Esophagus muscularis mucosa (tissue), 4 donors: ENCODE measurements around the gene ANKRD34B. TPM values are rescaled to one million over a fixed set of nuclear protein-coding genes. Genes with fewer than 3 reads are reported as not detected.
A peak's percentile ranks its signal among the peaks of the same experiment; 100 is the strongest.

ENCODE experiments used
- DNase-seq: peaks from one replicate; pipeline ENCODE4 v3.0.0-alpha.2; 2017; ENCODE audit errors: extremely low spot score
- H3K27ac ChIP-seq, 4 donors: fragments of 200-600 bp; sonication (generic); replicated peaks in 1 of 4; 1 replicate in 3 of 4; 2 replicates in 1 of 4; pipeline ENCODE4 v1.5.1; 2016 to 2019; ENCODE audit warnings: mild to moderate bottlenecking in 1 of 4
- H3K27me3 ChIP-seq, 4 donors: fragments of 200-600 bp; sonication (generic); one replicate each; pipeline versions ENCODE4 v1.5.1 to v1.6.0; 2016 to 2019
- H3K36me3 ChIP-seq, 4 donors: fragments of 200-600 bp; sonication (generic); one replicate each; pipeline ENCODE4 v1.5.1; 2016 to 2019
- H3K4me1 ChIP-seq, 4 donors: fragments of 200-600 bp; sonication (generic); one replicate each; pipeline ENCODE4 v1.5.1; 2016 to 2019
- H3K4me3 ChIP-seq, 4 donors: fragments of 200-600 bp; sonication (generic); 1 replicate in 2 of 4; 2 replicates in 2 of 4; pipeline ENCODE4 v1.5.1; 2016 to 2019; ENCODE audit warnings: mild to moderate bottlenecking in 4 of 4, moderate library complexity in 1 of 4
- H3K9me3 ChIP-seq, 4 donors: fragments of 200-600 bp; sonication (generic); 1 replicate in 3 of 4; 2 replicates in 1 of 4; pipeline ENCODE4 v1.5.1; 2016 to 2019
- CTCF ChIP-seq, 3 experiments: fragments of 200-600 bp in 2 of 3; fragments of 450-650 bp in 1 of 3; sonication (generic) in 2 of 3; IDR thresholded peaks; one replicate each; pipeline ENCODE4 v1.5.1; 2017 to 2019; ENCODE audit warnings: antibody characterized with exemption in 3 of 3, mild to moderate bottlenecking in 2 of 3, moderate library complexity in 1 of 3
- EP300 ChIP-seq: sonication (generic); formaldehyde crosslinking; IDR thresholded peaks from one replicate; pipeline ENCODE4 v1.6.1; 2017; ENCODE audit warnings: antibody characterized with exemption
- POLR2A ChIP-seq: fragments of 450-650 bp; IDR thresholded peaks from one replicate; pipeline ENCODE4 v1.6.1; 2017; ENCODE audit warnings: antibody characterized with exemption, moderate library complexity, mild to moderate bottlenecking, low read depth
- POLR2AphosphoS5 ChIP-seq, 2 donors: sonication (generic); formaldehyde crosslinking; IDR thresholded peaks; one replicate each; pipeline ENCODE4 v1.6.1; 2017; ENCODE audit warnings: antibody characterized with exemption in 2 of 2
- WGBS: methylation state at CpG from one replicate; pipeline ENCODE4 v1.1.5; 2018; 5-methylcytosine and 5-hydroxymethylcytosine counted together
- intact Hi-C: fragments of 100-400 bp; cut with DNase I; formaldehyde crosslinking; loops from one replicate; pipeline ENCODE4 v1.15.1; 2023
- total RNA-seq, 4 donors: library from RNA; depleted of rRNA; stranded (reverse); fragments of >200 nt; gene quantifications; one replicate each; pipeline versions ENCODE4 v1.1.0 to v1.2.1, GENCODE V29; 2016

ANKRD34B gene
- under 1 TPM in 1 of 4 donors, not detected in 3; under 0.01 TPM for total RNA-seq

DNA sequence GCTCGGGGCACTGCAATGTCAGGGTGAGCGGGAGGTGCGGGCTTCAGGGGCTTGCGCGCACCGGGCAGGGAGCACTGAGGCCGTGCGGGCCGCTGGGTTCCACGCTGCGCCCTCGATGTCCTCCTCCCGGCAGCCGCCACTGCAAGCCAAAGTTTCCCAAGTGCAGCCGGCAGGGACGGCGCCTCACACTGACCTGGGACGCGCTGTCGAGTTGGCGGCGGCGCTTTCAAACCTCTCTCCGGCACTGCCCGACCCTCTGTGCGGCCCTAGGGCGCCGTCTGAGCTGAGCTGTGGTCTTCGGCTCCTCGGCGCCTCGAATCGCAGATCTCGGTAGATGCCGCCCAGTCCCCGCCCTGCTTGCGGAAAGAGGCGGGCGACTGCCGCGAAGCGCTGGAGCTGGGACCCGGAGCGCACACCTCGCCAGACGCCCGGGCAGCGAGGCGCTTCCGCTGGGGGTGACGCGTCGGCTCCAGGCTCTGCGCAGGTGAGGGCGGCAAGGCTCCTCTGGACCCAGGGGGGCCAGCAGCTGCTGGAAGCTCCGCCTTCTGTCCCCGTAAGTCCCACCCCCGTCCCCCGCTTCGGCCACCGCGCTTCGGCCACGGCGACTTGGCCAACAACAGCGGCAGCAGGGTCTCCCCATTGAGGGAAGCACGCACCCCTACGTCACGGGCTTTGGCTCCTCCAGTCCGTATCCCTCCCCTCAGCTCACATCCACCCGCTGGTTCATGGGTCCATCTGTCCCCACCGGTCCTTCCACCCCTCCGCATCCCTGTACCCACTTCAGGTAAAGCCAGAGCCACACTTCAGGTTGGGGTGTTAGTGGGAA, at the start of gene ANKRD34B:
Gene ANKRD34B (minus strand): TSS at position 320 of the 826 bp plus-strand sequence. CDS start 10,261 bp downstream, outside the sequence.
- H3K9me3 ChIP-seq = no peaks in the 10 kb centered on the region
- no peaks in the 10 kb centered on the region for H3K36me3 ChIP-seq
- H3K4me3 ChIP-seq = peak within 1 kb of the TSS; percentile 34 to 44 (median 39)
- DNase-seq = no peak
- intact Hi-C loops = no loop called here
- TF ChIP-seq POLR2AphosphoS5 (IDR thresholded peaks at IDR 0.05) (no peak), EP300 (no peak), POLR2A (no peak), CTCF (IDR thresholded peaks at IDR 0.05) (no peak)
- H3K27ac ChIP-seq = no peak within 1 kb of the TSS
- 5% methylated on average over 25 of the region's 73 CpGs for WGBS
- peaks cover 7 to 18% (median 17%) of the 10 kb centered on the region in 4 donors for H3K4me1 ChIP-seq
- H3K27me3 ChIP-seq = peaks cover 0 to 75% (median 19%) of the 10 kb centered on the region in 4 donors

DNA sequence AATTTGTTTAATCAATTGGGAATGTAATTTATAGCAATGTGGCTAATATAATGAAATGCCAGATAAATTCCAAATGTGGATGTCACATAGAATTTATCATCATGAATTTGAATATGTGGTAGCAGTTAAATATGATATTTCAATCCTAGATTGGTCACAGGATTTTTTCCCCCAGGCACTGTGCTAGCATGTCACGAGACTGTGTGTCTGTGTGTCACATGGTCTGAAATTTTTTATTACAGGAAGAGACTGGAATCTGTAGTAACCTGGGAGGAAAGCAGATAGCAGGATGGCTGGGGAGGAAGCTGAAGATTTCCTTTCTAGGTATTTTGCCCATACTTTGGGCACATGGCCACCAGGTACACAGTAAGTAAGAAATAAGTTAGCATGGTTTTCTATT, 49.0 kb upstream of the ANKRD34B start:
- no peak for DNase-seq
- TF ChIP-seq POLR2A (no peak), POLR2AphosphoS5 (IDR thresholded peaks at IDR 0.05) (no peak), CTCF (IDR thresholded peaks at IDR 0.05) (no peak), EP300 (no peak)
- H3K27me3 ChIP-seq = no peaks in the 10 kb centered on the region
- no peaks in the 10 kb centered on the region for H3K4me1 ChIP-seq
- no peak overlapping the region for H3K27ac ChIP-seq
- intact Hi-C loops = no loop called here
- no peak overlapping the region for H3K4me3 ChIP-seq
- WGBS = 85% methylated on average over 1 of the region's 1 CpG
- H3K36me3 ChIP-seq = no peaks in the 10 kb centered on the region
- H3K9me3 ChIP-seq = no peaks in the 10 kb centered on the region

- Histone ChIP-seq H3K36me3 (no peaks in the 10 kb centered on the region), H3K27ac (no peak overlapping the region), H3K4me3 (no peak overlapping the region), H3K4me1 (no peaks in the 10 kb centered on the region), H3K9me3 (no peaks in the 10 kb centered on the region), H3K27me3 (no peaks in the 10 kb centered on the region)
- no peak for TF ChIP-seq EP300
- no peak for TF ChIP-seq CTCF (IDR thresholded peaks at IDR 0.05)
- no peak for TF ChIP-seq POLR2AphosphoS5 (IDR thresholded peaks at IDR 0.05)
- TF ChIP-seq POLR2A = no peak
- intact Hi-C loops = no loop called here
- DNase-seq = no peak
- 99% methylated on average over 4 of the region's 4 CpGs for WGBS
Observed at GRCh38 chr5:80618438-80618837, 48.4 kb upstream of the ANKRD34B start.

GRCh38 chr5:80615266-80615914, 45.3 kb upstream of the ANKRD34B start:
- Histone ChIP-seq H3K36me3 (no peaks in the 10 kb centered on the region), H3K4me1 (no peaks in the 10 kb centered on the region), H3K9me3 (no peaks in the 10 kb centered on the region), H3K4me3 (no peak overlapping the region), H3K27ac (no peak overlapping the region), H3K27me3 (no peaks in the 10 kb centered on the region)
- DNase-seq = no peak
- WGBS = 87% methylated on average over 16 of the region's 17 CpGs
- intact Hi-C loops = no loop called here
- no peak for TF ChIP-seq CTCF (IDR thresholded peaks at IDR 0.05)
- no peak for TF ChIP-seq EP300
- TF ChIP-seq POLR2AphosphoS5 (IDR thresholded peaks at IDR 0.05) = no peak
- no peak for TF ChIP-seq POLR2A
